HepG2 (cell line): Measurements from ENCODE around the gene BRCA2. TPM values are rescaled to one million over a fixed set of nuclear protein-coding genes. Genes with fewer than 3 reads are reported as not detected.

Source experiments
- CSRNP1 ChIP-seq: sonication (generic); formaldehyde crosslinking; IDR thresholded peaks from 2 replicates; pipeline ENCODE4 v1.8.1; 2023; ENCODE audit warnings: mild to moderate bottlenecking, missing genetic modification reagents
- MAX ChIP-seq: IDR thresholded peaks from 2 replicates; pipeline ENCODE4 v1.6.1; 2012; ENCODE audit warnings: inconsistent platforms
- NR2F6 ChIP-seq, 2 experiments: IDR thresholded peaks; 2 replicates each; pipeline ENCODE4 v1.6.1; 2016; ENCODE audit warnings: antibody characterized with exemption in 1 of 2, mild to moderate bottlenecking in 1 of 2
- ZBTB39 ChIP-seq: sonication (generic); formaldehyde crosslinking; IDR thresholded peaks from 2 replicates; pipeline ENCODE4 v1.5.0; 2020; ENCODE audit warnings: missing genetic modification reagents
- ZNF205 ChIP-seq: IDR thresholded peaks from 2 replicates; pipeline ENCODE4 v1.6.1; 2018; ENCODE audit warnings: missing biosample characterization, missing genetic modification reagents
- ZNF367 ChIP-seq: sonication (generic); formaldehyde crosslinking; IDR thresholded peaks from 2 replicates; pipeline ENCODE4 v1.4.0; 2020; ENCODE audit warnings: missing genetic modification reagents, borderline replicate concordance
- ZNF660 ChIP-seq: sonication (generic); formaldehyde crosslinking; IDR thresholded peaks from 2 replicates; pipeline ENCODE4 v1.5.1; 2020; ENCODE audit warnings: mild to moderate bottlenecking, low read depth, missing genetic modification reagents, borderline replicate concordance
- ZNF800 ChIP-seq: sonication (generic); formaldehyde crosslinking; IDR thresholded peaks from 2 replicates; pipeline ENCODE4 v1.4.0; 2020; ENCODE audit warnings: missing genetic modification reagents
- polyA plus RNA-seq, 8 experiments: library from polyadenylated mRNA; depleted of rRNA in 3 of 8; stranded (reverse) in 7 of 8; unstranded in 1 of 8; fragments of >200 nt; fragmentation: Illumina TruSeq in 4 of 8; extraction: Trizol in 4 of 8; gene quantifications; 2 replicates each; pipeline versions ENCODE4 v1.2.1 to v1.2.3, GENCODE V29; 2011 to 2016; ENCODE audit warnings: low read depth in 4 of 8, missing spikeins in 1 of 8, mixed read lengths in 1 of 8; ENCODE audit not compliant: insufficient read depth in 1 of 8
- total RNA-seq, 5 experiments: library from RNA; depleted of rRNA; stranded (reverse); fragments of >200 nt; fragmentation: Illumina TruSeq; extraction: Trizol; gene quantifications; 2 replicates each; pipeline ENCODE4 v1.2.3, GENCODE V29; 2016; ENCODE audit warnings: low read depth in 1 of 5
- TF ChIP-seq, protein P1 (sequence below): sonication (generic); formaldehyde crosslinking; IDR thresholded peaks from 2 replicates; pipeline ENCODE4 v1.5.0; 2020; ENCODE audit warnings: mild to moderate bottlenecking, missing genetic modification reagents
- TF ChIP-seq, protein P2 (sequence below): sonication (generic); formaldehyde crosslinking; conservative IDR thresholded peaks from 2 replicates; pipeline ENCODE4 v1.8.0; 2022; ENCODE audit warnings: missing genetic modification reagents

Gene BRCA2
- total and polyA plus RNA-seq, 2 of the 13 experiments (the other 11 are each of a cell fraction or from before 2014, with no cell fraction given), result 3.1 to 24.6 TPM

DNA sequence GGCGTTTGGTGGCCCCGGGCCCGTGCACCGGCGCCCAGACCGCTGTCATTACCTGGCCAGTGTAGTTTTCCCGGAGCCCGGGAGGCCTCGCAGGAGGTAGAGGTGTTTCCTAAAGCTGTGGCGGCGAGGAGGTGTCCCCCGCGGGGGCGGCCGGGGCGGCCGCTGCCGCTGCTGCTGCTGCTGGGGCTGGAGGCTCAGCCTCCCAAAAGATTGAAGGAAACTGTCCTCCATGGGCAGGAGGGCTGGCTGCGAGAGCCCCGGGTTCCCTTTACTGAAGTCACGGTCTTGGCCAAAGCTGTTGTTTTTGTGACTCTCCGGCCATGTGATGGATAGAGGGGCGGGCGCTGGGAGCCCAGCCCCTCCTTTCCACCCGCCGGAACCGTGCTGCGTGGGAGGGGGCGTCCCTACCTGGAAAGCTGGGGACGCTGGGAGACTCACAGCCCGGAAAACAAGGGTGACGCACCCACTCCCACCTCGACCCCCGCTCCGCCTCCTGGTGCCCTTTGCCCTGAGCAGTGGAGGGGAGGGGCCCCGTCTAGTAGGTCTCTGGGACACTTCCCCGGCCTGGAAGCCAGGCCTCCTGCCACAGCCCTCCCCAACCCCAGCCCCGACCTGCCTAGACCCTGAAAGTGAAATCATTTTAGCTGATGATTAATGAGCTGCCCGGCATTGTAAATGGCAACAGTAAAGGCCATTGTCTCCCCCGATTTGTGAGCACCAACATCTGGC is 112.7 kb downstream of the BRCA2 start, which contains the start of gene N4BP2L1 (continued):
- TF ChIP-seq MAX (peak; percentile 80), ZBTB39 (no peak), ZNF660 (CRISPR knock-in tag) (no peak), ZNF800 (CRISPR knock-in tag) (no peak), NR2F6 (IDR thresholded peaks at IDR 0.05) (peak; percentile 92), NR2F6 (CRISPR knock-in tag; IDR thresholded peaks at IDR 0.05) (peak; percentile 98), CSRNP1 (peak; percentile 73), ZNF205 (CRISPR knock-in tag) (0 out of 2 replicates have a peak, but pooled peaks have one; percentile 34), ZNF367 (0 out of 2 replicates have a peak, but pooled peaks have one; percentile 19)
- TF ChIP-seq, protein P1, sequence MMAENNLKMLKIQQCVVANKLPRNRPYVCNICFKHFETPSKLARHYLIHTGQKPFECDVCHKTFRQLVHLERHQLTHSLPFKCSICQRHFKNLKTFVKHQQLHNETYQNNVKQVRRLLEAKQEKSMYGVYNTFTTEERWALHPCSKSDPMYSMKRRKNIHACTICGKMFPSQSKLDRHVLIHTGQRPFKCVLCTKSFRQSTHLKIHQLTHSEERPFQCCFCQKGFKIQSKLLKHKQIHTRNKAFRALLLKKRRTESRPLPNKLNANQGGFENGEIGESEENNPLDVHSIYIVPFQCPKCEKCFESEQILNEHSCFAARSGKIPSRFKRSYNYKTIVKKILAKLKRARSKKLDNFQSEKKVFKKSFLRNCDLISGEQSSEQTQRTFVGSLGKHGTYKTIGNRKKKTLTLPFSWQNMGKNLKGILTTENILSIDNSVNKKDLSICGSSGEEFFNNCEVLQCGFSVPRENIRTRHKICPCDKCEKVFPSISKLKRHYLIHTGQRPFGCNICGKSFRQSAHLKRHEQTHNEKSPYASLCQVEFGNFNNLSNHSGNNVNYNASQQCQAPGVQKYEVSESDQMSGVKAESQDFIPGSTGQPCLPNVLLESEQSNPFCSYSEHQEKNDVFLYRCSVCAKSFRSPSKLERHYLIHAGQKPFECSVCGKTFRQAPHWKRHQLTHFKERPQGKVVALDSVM (CRISPR knock-in tag), result peak; percentile 77
- TF ChIP-seq, protein P2, sequence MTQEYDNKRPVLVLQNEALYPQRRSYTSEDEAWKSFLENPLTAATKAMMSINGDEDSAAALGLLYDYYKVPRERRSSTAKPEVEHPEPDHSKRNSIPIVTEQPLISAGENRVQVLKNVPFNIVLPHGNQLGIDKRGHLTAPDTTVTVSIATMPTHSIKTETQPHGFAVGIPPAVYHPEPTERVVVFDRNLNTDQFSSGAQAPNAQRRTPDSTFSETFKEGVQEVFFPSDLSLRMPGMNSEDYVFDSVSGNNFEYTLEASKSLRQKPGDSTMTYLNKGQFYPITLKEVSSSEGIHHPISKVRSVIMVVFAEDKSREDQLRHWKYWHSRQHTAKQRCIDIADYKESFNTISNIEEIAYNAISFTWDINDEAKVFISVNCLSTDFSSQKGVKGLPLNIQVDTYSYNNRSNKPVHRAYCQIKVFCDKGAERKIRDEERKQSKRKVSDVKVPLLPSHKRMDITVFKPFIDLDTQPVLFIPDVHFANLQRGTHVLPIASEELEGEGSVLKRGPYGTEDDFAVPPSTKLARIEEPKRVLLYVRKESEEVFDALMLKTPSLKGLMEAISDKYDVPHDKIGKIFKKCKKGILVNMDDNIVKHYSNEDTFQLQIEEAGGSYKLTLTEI (CRISPR knock-in tag), result no peak
